SK-N-MC (cell line): Measurements from ENCODE around the gene RPS3.

Experiments used
- EZH2 ChIP-seq: fragments of 200-600 bp; sonication (generic); IDR thresholded peaks from one replicate; pipeline ENCODE4 v1.6.1; 2017; ENCODE audit warnings: antibody characterized with exemption
- FOXP2 ChIP-seq: optimal IDR thresholded peaks from 2 replicates; pipeline ENCODE3; 2011; ENCODE audit warnings: mild to moderate bottlenecking, moderate library complexity; ENCODE audit not compliant: insufficient read depth; ENCODE audit errors: extremely low read length, control extremely low read depth
- POLR2AphosphoS5 ChIP-seq: IDR thresholded peaks from 2 replicates; pipeline ENCODE4 v1.6.1; 2012; ENCODE audit warnings: mild to moderate bottlenecking, low read depth, low read length, borderline replicate concordance

DNA sequence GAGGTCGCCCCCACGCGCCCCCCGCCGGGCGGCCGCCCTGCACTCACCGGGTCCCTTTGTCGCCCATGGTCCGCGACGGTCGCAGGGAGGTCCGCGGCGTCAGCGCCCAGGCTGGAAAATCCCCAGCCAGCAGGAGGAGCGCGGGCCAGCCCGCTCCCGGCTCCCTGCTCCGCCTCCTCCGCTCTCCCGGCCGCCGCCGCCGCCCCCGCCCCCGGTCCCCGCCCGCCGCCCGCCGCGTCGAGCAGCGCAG is 47.9 kb upstream of the RPS3 start, which contains the start of gene ARRB1:
- TF ChIP-seq EZH2, result no peak
- TF ChIP-seq POLR2AphosphoS5, result 0 out of 2 replicates have a peak, but pooled peaks have one; percentile 10
- TF ChIP-seq FOXP2, result no peak
